GM23338 (cell line): ENCODE measurements around the gene TBX1.

Experiments used
- CREB1 ChIP-seq: fragments of 250-450 bp; sonication (Bioruptor Pico); IDR thresholded peaks from 2 replicates; pipeline ENCODE4 v1.5.0; 2020; ENCODE audit warnings: low read depth, mild to moderate bottlenecking, moderate library complexity
- CTCF ChIP-seq, 2 experiments: fragments of 200-600 bp in 1 of 2; sonication (generic) in 1 of 2; conservative IDR thresholded peaks; 2 replicates each; pipeline versions ENCODE4 v1.5.1 to v1.6.1; 2016 to 2017; ENCODE audit warnings: antibody characterized with exemption in 2 of 2, low read depth in 2 of 2, mild to moderate bottlenecking in 2 of 2, moderate library complexity in 1 of 2
- EZH2 ChIP-seq: fragments of 200-600 bp; sonication (generic); IDR thresholded peaks from one replicate; pipeline ENCODE4 v1.8.0; 2017; ENCODE audit warnings: antibody characterized with exemption, mild to moderate bottlenecking, low read depth; ENCODE audit not compliant: unreplicated experiment
- EZH2phosphoT487 ChIP-seq: fragments of 200-600 bp; sonication (generic); IDR thresholded peaks from one replicate; pipeline ENCODE4 v1.8.1; 2018; ENCODE audit warnings: antibody characterized with exemption; ENCODE audit not compliant: unreplicated experiment
- JUNB ChIP-seq: IDR thresholded peaks from one replicate; pipeline ENCODE4 v1.6.1; 2016; ENCODE audit warnings: antibody characterized with exemption; ENCODE audit not compliant: unreplicated experiment
- POLR2AphosphoS5 ChIP-seq: IDR thresholded peaks from 2 replicates; pipeline ENCODE4 v1.6.1; 2016; ENCODE audit warnings: antibody characterized with exemption, low read depth
- REST ChIP-seq: IDR thresholded peaks from one replicate; pipeline ENCODE4 v1.6.1; 2018; ENCODE audit warnings: antibody characterized with exemption; ENCODE audit not compliant: unreplicated experiment
- STAT1 ChIP-seq: IDR thresholded peaks from one replicate; pipeline ENCODE4 v1.6.1; 2016; ENCODE audit warnings: antibody characterized with exemption; ENCODE audit not compliant: unreplicated experiment
- ZNF114 ChIP-seq: fragments of 250-450 bp; sonication (Bioruptor Pico); IDR thresholded peaks from 2 replicates; pipeline ENCODE4 v1.5.0; 2020; ENCODE audit warnings: mild to moderate bottlenecking, moderate library complexity
- ZNF331 ChIP-seq: fragments of 250-450 bp; sonication (Bioruptor Pico); IDR thresholded peaks from 2 replicates; pipeline ENCODE4 v1.5.0; 2020; ENCODE audit warnings: low read depth, mild to moderate bottlenecking, moderate library complexity

GRCh38 chr22:19757140-19757984, 3.2 kb upstream of the TBX1 start:
- no peak for TF ChIP-seq CTCF (conservative IDR thresholded peaks at IDR 0.05; ENCODE audit: low read depth in 2 of 2)
- TF ChIP-seq ZNF331 (CRISPR knock-in tag): no peak
- no peak for TF ChIP-seq CREB1
- no peak for TF ChIP-seq POLR2AphosphoS5
- no peak for TF ChIP-seq EZH2phosphoT487
- no peak for TF ChIP-seq JUNB
- TF ChIP-seq EZH2: peak; percentile 86
- no peak for TF ChIP-seq ZNF114 (CRISPR knock-in tag)
- TF ChIP-seq STAT1: no peak
- TF ChIP-seq REST: no peak
